GM23248 (cell line): Measurements from ENCODE around the gene TNFRSF21. TPM values are rescaled to one million over a fixed set of nuclear protein-coding genes. Genes with fewer than 3 reads are reported as not detected.
"Not testable (repeated sequence)": the region's sequence is repeated elsewhere in the genome, so short reads cannot be mapped to it uniquely, and the experiment has no call there.

Experiments
- DNase-seq: peaks from one replicate; pipeline ENCODE4 v3.0.0-alpha.2; 2015
- H2AFZ ChIP-seq: fragments of 200-600 bp; sonication (generic); 2 replicates; pipeline ENCODE4 v1.6.1; 2016; ENCODE audit warnings: antibody characterized with exemption
- H3F3A ChIP-seq: fragments of 200-600 bp; sonication (generic); 2 replicates; pipeline ENCODE4 v1.6.1; 2016; ENCODE audit warnings: mild to moderate bottlenecking, antibody characterized with exemption, mixed run types; ENCODE audit not compliant: insufficient read depth
- H3K27ac ChIP-seq: fragments of 200-600 bp; sonication (generic); 2 replicates; pipeline ENCODE4 v1.5.1; 2016; ENCODE audit warnings: mild to moderate bottlenecking
- H3K27me3 ChIP-seq: fragments of 200-600 bp; sonication (generic); replicated peaks from 2 replicates; pipeline ENCODE4 v1.6.1; 2016; ENCODE audit warnings: mild to moderate bottlenecking; ENCODE audit not compliant: insufficient read depth
- H3K36me3 ChIP-seq: fragments of 200-600 bp; sonication (generic); 2 replicates; pipeline ENCODE4 v1.6.1; 2016; ENCODE audit warnings: low read depth, mild to moderate bottlenecking
- H3K4me1 ChIP-seq: fragments of 200-600 bp; sonication (generic); 2 replicates; pipeline ENCODE4 v1.6.1; 2016; ENCODE audit warnings: mild to moderate bottlenecking; ENCODE audit not compliant: insufficient read depth
- H3K4me2 ChIP-seq: fragments of 200-600 bp; sonication (generic); one replicate; pipeline ENCODE4 v1.6.1; 2016; ENCODE audit warnings: mild to moderate bottlenecking; ENCODE audit not compliant: unreplicated experiment
- H3K4me3 ChIP-seq: fragments of 200-600 bp; sonication (generic); 2 replicates; pipeline ENCODE4 v1.5.1; 2016; ENCODE audit warnings: mild to moderate bottlenecking
- H3K79me2 ChIP-seq: fragments of 200-600 bp; sonication (generic); 2 replicates; pipeline ENCODE4 v1.6.1; 2016; ENCODE audit warnings: mild to moderate bottlenecking; ENCODE audit not compliant: insufficient read depth
- H3K9ac ChIP-seq: fragments of 200-600 bp; sonication (generic); 2 replicates; pipeline ENCODE4 v1.6.1; 2016; ENCODE audit warnings: mild to moderate bottlenecking
- H3K9me2 ChIP-seq: fragments of 200-600 bp; sonication (generic); 2 replicates; pipeline ENCODE4 v1.6.1; 2016; ENCODE audit warnings: mixed run types, mild to moderate bottlenecking, moderate library complexity; ENCODE audit not compliant: insufficient read depth
- H3K9me3 ChIP-seq: fragments of 200-600 bp; sonication (generic); one replicate; pipeline ENCODE4 v1.6.1; 2017; ENCODE audit warnings: low read depth
- H4K20me1 ChIP-seq: fragments of 200-600 bp; sonication (generic); 2 replicates; pipeline ENCODE4 v1.6.0; 2016; ENCODE audit not compliant: insufficient read depth
- EZH2 ChIP-seq: fragments of 200-600 bp; sonication (generic); IDR thresholded peaks from 2 replicates; pipeline ENCODE4 v1.6.1; 2018; ENCODE audit warnings: antibody characterized with exemption, mild to moderate bottlenecking; ENCODE audit not compliant: insufficient read depth, poor library complexity, severe bottlenecking
- EZH2phosphoT487 ChIP-seq: fragments of 200-600 bp; sonication (generic); IDR thresholded peaks from 2 replicates; pipeline ENCODE4 v1.6.1; 2018; ENCODE audit warnings: antibody characterized with exemption, moderate library complexity, mild to moderate bottlenecking, low read depth; ENCODE audit not compliant: insufficient read depth
- WGBS, 2 experiments: methylation state at CpG; one replicate each; pipeline ENCODE4 v1.1.6; 2015 to 2017; ENCODE audit warnings: low lambda C conversion rate in 2 of 2, low coverage in 1 of 2; ENCODE audit errors: missing lambda C conversion rate in 2 of 2; 5-methylcytosine and 5-hydroxymethylcytosine counted together
- in situ Hi-C: fragments of 300-500 bp; cut with MboI; formaldehyde crosslinking; loops from 2 replicates; pipeline ENCODE4 v1.15.0; 2020
- polyA plus RNA-seq: library from polyadenylated mRNA; unstranded; fragments of >200 nt; fragmentation: Nextera tagmentation; extraction: Ambion mirVana; gene quantifications from 2 replicates; pipeline ENCODE4 v1.2.1, GENCODE V29; 2016
- total RNA-seq: library from RNA; depleted of rRNA; stranded (reverse); fragments of >200 nt; shearing (Covaris generic); gene quantifications from 2 replicates; pipeline ENCODE4 v1.2.3, GENCODE V29; 2014

The TNFRSF21 gene
- total and polyA plus RNA-seq, 2 experiments from 2014 or later: 3.9 to 8.4 TPM

DNA sequence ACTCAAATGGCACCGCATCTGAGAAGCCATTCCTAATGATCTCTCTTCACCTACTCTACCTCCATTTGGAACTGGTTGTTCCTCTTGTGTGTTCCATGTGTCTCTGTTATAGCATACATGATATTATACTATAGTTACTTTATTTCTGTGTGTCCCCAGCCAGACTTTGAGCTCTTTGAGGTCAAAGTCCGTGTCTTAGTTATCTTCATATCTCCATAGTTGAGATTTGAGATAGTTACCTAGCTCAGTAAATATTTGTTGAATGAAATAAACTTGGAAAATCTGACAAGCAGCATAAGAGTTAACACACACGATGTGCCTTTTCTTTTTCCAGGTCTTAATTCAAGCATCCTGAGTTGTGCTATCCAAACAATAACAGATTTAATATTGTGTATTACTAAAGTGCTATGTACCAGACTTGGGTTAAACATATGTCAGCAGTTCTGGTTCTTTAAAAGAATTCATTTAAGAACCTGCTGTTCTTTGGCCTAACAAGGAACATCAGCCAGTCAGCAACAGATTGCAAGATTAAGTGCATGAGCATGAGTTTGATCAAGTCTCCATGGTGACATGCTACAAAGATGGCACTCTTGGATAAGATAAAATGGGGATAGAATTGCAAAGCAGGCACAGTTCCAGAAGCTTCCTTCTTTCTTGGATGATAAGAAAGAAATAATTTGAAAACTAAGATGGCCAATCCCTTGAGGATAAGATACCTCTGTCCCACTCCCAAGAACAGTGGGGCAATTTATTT, 8.7 kb upstream of the TNFRSF21 start:
- no peaks in the 10 kb centered on the region for H3K36me3 ChIP-seq
- no peak for DNase-seq
- H3K4me2 ChIP-seq: no peak overlapping the region
- H3K27me3 ChIP-seq: 0 out of 2 replicates have a peak, but pooled peaks cover 6% of the 10 kb centered on the region
- H3K79me2 ChIP-seq: no peaks in the 10 kb centered on the region
- no peaks in the 10 kb centered on the region for H3K4me1 ChIP-seq
- TF ChIP-seq EZH2 (no peak), EZH2phosphoT487 (no peak)
- in situ Hi-C loops: no loop called here
- H3K9me2 ChIP-seq: no peaks in the 10 kb centered on the region
- no peak overlapping the region for H2AFZ ChIP-seq
- no peak overlapping the region for H3K27ac ChIP-seq
- H3F3A ChIP-seq: no peaks in the 10 kb centered on the region
- H3K9me3 ChIP-seq: no peaks in the 10 kb centered on the region
- no peak overlapping the region for H3K9ac ChIP-seq
- no peak overlapping the region for H3K4me3 ChIP-seq
- WGBS, 2 experiments: 26 to 34% methylated on average over 3 of the region's 3 CpGs
- H4K20me1 ChIP-seq: no peaks in the 10 kb centered on the region

- H3K9me3 ChIP-seq, H3K4me2 ChIP-seq: not testable (repeated sequence)
Observed at GRCh38 chr6:47315181-47315580, 5.5 kb upstream of the TNFRSF21 start.

GRCh38 chr6:47310131-47310480, 401 bp upstream of the TNFRSF21 start:
- Histone ChIP-seq H3K4me1 (no peaks in the 10 kb centered on the region), H3K9ac (no peak overlapping the region), H3K9me2 (no peaks in the 10 kb centered on the region), H3K36me3 (no peaks in the 10 kb centered on the region), H3K79me2 (no peaks in the 10 kb centered on the region), H2AFZ (peak overlapping the region; percentile 87; the same call in 1 of the 2 replicates), H3K4me2 (no peak overlapping the region), H3K27ac (no peak overlapping the region), H3K27me3 (peaks cover 22% of the 10 kb centered on the region; the same call in 1 of the 2 replicates), H3K4me3 (0 out of 2 replicates have a peak overlapping the region, but pooled peaks have one; percentile 77), H3K9me3 (no peaks in the 10 kb centered on the region), H4K20me1 (no peaks in the 10 kb centered on the region), H3F3A (no peaks in the 10 kb centered on the region)
- 10 to 14% methylated on average over 7 of the region's 7 CpGs for WGBS, 2 experiments
- no peak for DNase-seq
- in situ Hi-C loops: no loop called here
- TF ChIP-seq EZH2phosphoT487 (no peak), EZH2 (no peak)

More at GRCh38 chr6:47315181-47315580, 5.5 kb upstream of the TNFRSF21 start:
- H4K20me1 ChIP-seq, H3K4me1 ChIP-seq, H3K27ac ChIP-seq, H3F3A ChIP-seq, DNase-seq, H2AFZ ChIP-seq, H3K9ac ChIP-seq, H3K9me2 ChIP-seq, H3K36me3 ChIP-seq, H3K4me3 ChIP-seq, in situ Hi-C loops, H3K79me2 ChIP-seq: not testable (repeated sequence)
- peaks cover 19% of the 10 kb centered on the region; the same call in 1 of the 2 replicates for H3K27me3 ChIP-seq
- 44 to 50% methylated on average over 8 of the region's 8 CpGs for WGBS, 2 experiments

DNA sequence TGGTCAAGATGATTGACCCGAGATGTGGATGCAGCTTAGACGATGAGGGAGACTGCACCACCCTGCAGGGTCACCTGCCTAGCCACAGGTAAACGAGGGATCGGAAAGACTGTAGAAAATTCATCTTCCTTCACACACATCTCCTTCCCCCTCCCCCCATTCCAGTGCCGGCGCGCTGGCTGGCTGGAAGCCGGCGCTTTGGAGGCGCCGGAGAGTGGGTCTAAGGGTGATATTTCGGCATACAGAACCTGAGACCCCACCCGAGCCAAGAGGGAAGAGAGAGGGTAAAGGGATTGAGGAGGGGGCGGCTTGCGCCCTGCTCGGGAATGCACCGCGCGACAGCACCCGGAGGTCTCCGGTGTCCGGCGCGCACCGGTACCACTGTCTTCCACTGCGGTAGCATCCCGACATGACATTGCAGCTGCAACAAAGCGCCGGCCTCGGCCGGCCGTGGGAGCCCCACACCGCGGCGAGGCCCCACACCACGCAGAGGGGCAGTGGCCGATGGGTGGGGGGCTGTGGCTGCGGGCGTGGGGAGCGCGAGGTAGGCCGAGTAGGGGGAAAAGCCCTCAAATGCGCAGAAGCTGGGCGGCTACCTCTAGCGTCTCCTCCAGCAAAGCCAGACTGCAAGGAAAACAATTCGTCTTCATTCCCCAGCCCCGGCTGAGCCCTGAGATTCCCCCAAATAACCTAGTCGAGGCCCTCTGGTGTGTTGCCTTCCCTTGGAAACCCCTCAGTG, 984 bp downstream of the TNFRSF21 start:
- in situ Hi-C loops: loop anchor here (10.0 kb wide), 1 partner anchor 214 kb away; no protein-coding TSS in a partner anchor
- no peak for TF ChIP-seq EZH2phosphoT487
- TF ChIP-seq EZH2: no peak
- no peaks in the 10 kb centered on the region for H3K4me1 ChIP-seq
- H3K27me3 ChIP-seq: peaks cover 22% of the 10 kb centered on the region
- no peak overlapping the region for H3K27ac ChIP-seq
- no peaks in the 10 kb centered on the region for H3K36me3 ChIP-seq
- WGBS, 2 experiments: 3 to 7% methylated on average over 21 to 43 of the region's 48 CpGs
- no peaks in the 10 kb centered on the region for H3K79me2 ChIP-seq
- H3K4me2 ChIP-seq: peak overlapping the region; percentile 62
- peak overlapping the region; percentile 7; the same call in 1 of the 2 replicates for H3K9ac ChIP-seq
- H2AFZ ChIP-seq: peak overlapping the region; percentile 87
- DNase-seq: peak; percentile 53
- H3K9me2 ChIP-seq: no peaks in the 10 kb centered on the region
- H4K20me1 ChIP-seq: no peaks in the 10 kb centered on the region
- no peaks in the 10 kb centered on the region for H3K9me3 ChIP-seq
- peak overlapping the region; percentile 77 for H3K4me3 ChIP-seq
- no peaks in the 10 kb centered on the region for H3F3A ChIP-seq
